GM18519 (cell line): ENCODE data around the gene CTDSPL.
A peak's percentile ranks its signal among the peaks of the same experiment; 100 is the strongest.
"Not testable (repeated sequence)": the region's sequence is repeated elsewhere in the genome, so short reads cannot be mapped to it uniquely, and the experiment has no call there.

Source experiments
- ATAC-seq: cut with Tn5 transposase; IDR thresholded peaks from one replicate; pipeline ENCODE4 v1.9.1; 2021; ENCODE audit warnings: mild to moderate bottlenecking, moderate library complexity; ENCODE audit not compliant: unreplicated experiment, low FRiP score

CTDSPL gene

GRCh38 chr3:37861620-37862041 lies at the start of gene CTDSPL:
Gene CTDSPL, plus strand, starts transcription at chr3:37861880. Its CDS starts 320 bp downstream, at chr3:37862200.
- no peak for ATAC-seq

- no peak for ATAC-seq
These were observed 49.2 kb upstream of the CTDSPL start for GRCh38 chr3:37812499-37812896.

GRCh38 chr3:37813403-37813802 lies 48.3 kb upstream of the CTDSPL start:
- ATAC-seq: peak; percentile 51

GRCh38 chr3:37814547-37814946 lies 47.1 kb upstream of the CTDSPL start:
- no peak for ATAC-seq

DNA sequence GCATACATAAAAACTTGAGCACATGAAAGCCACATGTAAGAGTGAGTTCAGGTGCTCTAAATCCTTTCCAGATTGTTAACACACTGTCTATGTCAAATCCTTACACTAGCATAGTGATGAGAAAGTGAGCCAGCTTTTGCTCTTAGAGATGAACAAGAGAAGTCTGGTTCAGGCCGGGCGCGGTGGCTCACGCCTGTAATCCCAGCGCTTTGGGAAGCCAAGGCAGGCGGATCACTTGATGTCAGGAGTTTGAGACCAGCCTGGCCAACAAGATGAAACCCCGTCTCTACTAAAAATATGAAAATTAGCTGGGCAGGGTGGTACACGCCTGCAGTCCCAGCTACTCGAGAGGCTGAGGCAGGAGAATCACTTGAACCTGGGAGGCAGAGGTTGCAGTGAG lies 46.5 kb upstream of the CTDSPL start:
- ATAC-seq: not testable (repeated sequence)

DNA sequence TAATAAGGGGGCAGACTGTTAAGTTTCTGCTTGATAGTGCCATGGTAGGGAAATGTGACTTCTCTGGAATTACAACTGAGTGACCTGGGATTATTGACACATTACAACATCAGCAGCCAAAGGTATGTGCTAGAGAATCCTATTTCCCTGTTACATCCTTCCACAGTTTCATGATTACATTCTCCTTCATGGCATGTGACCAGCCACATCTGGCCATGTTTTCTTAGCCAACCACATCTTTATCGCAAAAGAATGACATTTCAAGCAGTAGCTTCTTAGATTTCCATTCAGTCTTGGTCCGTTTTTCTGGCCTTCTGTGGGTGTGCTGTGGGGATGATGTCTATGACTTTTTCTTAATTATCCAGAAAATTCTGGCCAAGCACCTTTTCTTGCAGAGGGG lies 45.4 kb upstream of the CTDSPL start:
- ATAC-seq: no peak

- ATAC-seq: no peak
These were observed 42.1 kb upstream of the CTDSPL start for GRCh38 chr3:37819591-37819990.

DNA sequence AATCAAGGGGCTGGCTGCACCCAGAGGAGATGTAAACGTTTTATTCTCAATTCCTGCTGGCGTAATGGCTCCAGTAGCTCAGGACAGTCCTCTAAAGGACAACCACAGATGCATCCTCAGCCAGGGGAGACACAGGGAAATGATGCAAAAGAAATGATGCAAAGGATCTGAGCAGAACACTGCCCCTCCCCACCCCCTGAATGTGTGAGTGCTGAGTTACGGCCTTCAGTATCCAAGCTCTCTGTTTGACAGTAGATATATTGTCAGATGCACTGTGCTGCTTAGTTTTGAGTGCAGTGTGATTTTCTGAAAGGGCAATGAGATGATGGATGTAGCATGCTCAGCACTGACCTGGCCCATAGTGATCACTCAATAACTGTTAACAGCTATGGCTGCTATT lies 41.4 kb upstream of the CTDSPL start:
- no peak for ATAC-seq

DNA sequence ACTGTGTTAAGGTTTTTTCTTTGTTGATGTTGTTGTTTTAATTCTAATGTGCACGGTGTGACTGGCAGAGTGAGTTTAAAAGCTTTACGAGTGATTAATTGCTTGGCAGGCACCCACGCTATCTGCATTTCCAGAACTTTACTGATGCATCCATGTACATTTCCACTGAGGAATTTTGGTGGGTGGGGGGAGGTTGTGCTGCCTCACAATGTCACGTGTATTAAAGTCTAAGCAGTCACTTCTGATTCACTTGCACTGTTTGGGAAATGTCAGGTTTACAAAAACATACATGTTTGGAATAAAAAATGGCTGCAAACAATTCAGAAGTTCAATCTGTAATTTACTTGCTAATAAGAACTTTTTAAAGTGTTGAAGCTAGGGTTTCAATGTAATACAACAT lies 38.5 kb upstream of the CTDSPL start:
- ATAC-seq: no peak

DNA sequence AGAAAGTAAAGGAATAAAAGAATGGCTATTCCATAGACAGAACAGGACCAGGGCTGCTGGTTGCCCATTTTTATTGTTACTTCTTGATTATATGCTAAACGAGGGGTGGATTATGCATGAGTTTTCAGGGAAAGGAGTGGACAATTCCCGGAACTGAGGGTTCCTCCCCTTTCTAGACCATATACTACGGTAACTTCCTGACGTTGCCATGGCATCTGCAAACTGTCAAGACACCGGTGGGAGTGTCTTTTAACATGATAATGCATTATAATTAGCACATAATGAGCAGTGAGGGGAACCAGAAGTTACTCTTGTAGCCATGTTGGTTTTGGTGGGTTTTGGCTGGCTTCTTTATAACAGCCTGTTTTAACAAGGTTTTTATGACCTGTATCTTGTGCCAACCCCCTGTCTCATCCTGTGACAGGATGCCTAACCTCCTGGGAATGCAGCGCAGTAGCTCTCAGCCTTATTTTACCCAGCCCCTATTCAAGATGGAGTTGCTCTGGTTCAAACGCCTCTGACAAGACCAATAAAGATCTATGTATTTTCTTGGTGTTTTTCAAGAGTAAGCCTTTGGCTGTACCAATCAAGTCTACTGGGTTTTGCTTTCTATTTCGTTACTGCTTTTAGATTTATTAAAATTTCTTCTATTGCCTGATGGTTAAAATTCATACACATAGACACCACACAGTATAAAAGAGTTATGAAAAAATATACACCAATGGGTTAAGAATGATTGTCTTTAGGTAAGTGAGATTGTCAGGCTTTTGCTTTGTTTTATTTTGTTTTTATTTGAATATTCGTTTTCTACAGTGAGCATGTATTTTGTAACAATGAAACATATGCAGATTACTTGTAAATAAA lies 37.4 kb upstream of the CTDSPL start:
- ATAC-seq: no peak

GRCh38 chr3:37824954-37825328 lies 36.7 kb upstream of the CTDSPL start:
- ATAC-seq: no peak

GRCh38 chr3:37825744-37826400 lies 35.8 kb upstream of the CTDSPL start:
- ATAC-seq: no peak

DNA sequence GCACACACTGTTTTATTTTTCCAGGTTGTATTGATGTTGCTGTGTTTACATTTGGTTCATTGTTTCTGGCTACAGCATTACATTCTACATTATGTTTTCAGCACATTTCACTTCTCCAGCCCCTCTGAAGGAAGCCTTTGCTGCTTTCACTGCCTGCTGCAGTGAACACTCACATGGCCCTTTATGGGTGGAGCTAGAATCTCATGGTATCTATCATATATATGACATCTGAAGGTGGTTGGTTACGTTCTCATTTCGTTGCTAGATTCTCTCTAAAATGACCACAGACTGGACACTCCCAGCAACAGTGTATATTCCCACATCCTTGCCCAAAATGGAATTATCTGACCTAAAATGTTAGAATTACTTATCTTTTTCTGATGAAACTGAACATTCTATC lies 35.2 kb upstream of the CTDSPL start:
- no peak for ATAC-seq

- no peak for ATAC-seq
These were observed 34.7 kb upstream of the CTDSPL start for GRCh38 chr3:37826933-37827332.

- no peak for ATAC-seq
These were observed 29.2 kb upstream of the CTDSPL start for GRCh38 chr3:37832480-37832879.

GRCh38 chr3:37833302-37834186 lies 28.1 kb upstream of the CTDSPL start:
- no peak for ATAC-seq

DNA sequence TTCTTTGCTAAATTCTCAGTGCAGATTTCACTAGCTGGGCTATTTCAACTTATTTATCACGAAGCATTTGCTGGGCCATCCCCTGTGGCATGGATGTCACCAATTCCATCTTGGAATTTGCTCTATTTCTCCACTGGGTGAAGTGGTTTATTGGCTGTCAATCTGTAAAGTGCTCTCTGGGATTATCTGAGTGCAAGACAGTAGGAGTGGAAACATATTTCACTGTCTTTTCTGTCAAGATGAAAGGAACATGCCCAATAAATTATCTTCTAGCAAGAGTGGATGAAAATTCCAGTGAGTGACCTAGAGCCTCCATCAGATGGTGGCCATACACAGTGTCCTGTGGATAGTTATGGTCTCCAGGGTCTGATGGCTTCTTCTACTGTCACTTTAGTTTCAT lies 25.1 kb upstream of the CTDSPL start:
- no peak for ATAC-seq

GRCh38 chr3:37847689-37848088 lies 14.0 kb upstream of the CTDSPL start:
- ATAC-seq: no peak

DNA sequence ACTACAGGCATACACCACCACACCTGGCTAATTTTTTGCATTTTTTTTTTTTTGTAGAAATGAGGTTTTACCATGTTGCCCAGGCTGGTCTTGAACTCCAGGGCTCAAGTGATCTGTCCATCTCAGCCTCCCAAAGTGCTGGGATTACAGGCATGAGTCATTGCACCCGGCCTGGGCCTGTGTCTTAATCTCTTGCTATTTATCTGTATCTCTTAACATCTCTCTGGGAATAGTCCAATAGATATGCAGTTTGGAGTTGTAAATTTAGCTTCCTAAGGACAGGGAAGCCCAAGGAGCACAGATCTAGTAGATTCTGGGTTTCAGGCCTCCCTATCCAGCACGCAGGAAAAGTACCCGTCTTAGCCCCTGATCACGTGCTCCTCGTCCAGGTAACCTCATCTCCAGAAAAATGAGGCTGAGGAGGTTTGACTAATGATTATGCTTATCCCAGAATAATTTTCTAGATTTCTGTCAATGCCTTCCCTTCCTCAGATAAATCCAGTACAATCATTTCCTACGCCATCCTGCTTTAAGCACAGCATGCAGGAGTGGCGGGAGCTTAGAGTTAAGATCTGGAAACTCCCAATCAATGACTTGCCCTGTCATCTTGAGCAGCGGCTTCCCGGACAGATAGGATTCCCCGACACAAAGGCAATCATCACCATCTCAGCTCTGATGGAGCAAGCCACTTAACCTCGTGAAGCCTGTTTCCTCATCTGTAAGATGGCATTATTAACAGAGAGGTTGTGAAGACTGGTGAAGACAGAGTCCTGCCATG lies 12.3 kb upstream of the CTDSPL start:
- ATAC-seq: no peak

DNA sequence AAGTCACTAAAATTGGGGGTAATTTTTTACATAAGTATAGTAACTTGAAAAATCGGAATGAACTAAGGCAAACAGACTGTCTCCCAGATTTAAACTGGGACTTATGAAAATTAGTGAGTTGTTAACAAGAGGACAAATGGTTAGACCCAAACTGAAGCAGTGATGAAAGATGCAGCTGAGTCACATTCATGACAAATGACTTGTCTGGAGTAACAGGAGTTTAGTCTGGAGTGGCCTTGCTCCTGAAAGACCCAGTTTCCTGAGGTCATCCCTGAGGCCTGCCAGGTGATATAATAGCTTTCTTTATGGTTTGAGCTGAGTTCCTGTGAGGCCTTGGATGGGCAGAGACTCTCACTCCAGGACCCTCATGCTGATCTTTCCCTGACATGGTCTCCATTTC lies 9.6 kb upstream of the CTDSPL start:
- ATAC-seq: no peak
